ENCODE data around the gene LIN28B.

DNA sequence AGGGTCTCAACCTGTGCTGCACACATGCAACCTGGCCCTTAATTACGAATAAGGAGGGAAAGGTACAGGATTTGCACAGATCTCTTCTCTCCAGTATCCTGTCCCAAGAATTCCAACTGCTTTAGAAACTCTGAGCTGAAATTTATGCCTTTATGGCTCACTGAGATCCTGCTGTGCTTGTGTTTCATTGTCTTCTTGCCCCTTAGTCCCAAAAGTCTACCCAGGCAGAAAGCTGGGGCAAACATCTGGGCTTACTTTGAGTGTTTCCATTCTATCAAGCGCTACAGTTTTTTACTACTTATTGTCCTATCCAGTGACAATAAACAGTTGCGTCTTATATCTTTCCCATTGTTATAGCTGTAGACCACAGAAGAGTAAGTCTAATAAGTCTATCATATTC, 99.7 kb downstream of the LIN28B start:
- TF ChIP-seq CTCF (IDR thresholded peaks at IDR 0.05) = no peak
- TF ChIP-seq POLR2A (IDR thresholded peaks at IDR 0.05) = no peak
